SU-DHL-6 (cell line): ENCODE measurements around the gene SIK2.

Experiments
- H2AFZ ChIP-seq: fragments of 200-600 bp; sonication (generic); 2 replicates; pipeline ENCODE4 v1.6.1; 2014; ENCODE audit warnings: low read depth, mild to moderate bottlenecking, moderate library complexity, mixed read lengths, antibody characterized with exemption, low read length; ENCODE audit not compliant: severe bottlenecking
- H3F3A ChIP-seq: fragments of 200-600 bp; shearing (Covaris generic); 2 replicates; pipeline ENCODE4 v1.6.0; 2016; ENCODE audit warnings: antibody characterized with exemption, mild to moderate bottlenecking; ENCODE audit not compliant: insufficient read depth
- H3K27ac ChIP-seq: fragments of 200-600 bp; sonication (generic); 2 replicates; pipeline ENCODE4 v1.5.1; 2016; ENCODE audit warnings: low read depth, mild to moderate bottlenecking, low read length, moderate library complexity, mixed read lengths
- H3K27me3 ChIP-seq: fragments of 200-600 bp; sonication (generic), shearing (Covaris generic); 2 replicates; pipeline ENCODE4 v1.6.0; 2014; ENCODE audit warnings: mild to moderate bottlenecking, low read length
- H3K36me3 ChIP-seq: fragments of 200-600 bp; sonication (generic); 2 replicates; pipeline ENCODE4 v1.6.1; 2014; ENCODE audit warnings: mild to moderate bottlenecking, low read length, mixed read lengths
- H3K4me2 ChIP-seq: fragments of 300-600, 200-600 bp; shearing (Covaris generic), sonication (generic); 2 replicates; pipeline ENCODE4 v1.6.0; 2014; ENCODE audit warnings: low read length, low read depth, mild to moderate bottlenecking; ENCODE audit not compliant: poor library complexity, severe bottlenecking
- H3K4me3 ChIP-seq: fragments of 200-600 bp; sonication (generic); 2 replicates; pipeline ENCODE4 v1.5.1; 2014; ENCODE audit warnings: antibody characterized with exemption, low read length, mild to moderate bottlenecking, mixed read lengths; ENCODE audit not compliant: insufficient read depth, poor library complexity, severe bottlenecking
- H3K79me2 ChIP-seq: fragments of 200-600 bp; sonication (generic); 2 replicates; pipeline ENCODE4 v1.6.1; 2014; ENCODE audit warnings: mild to moderate bottlenecking, low read length, moderate library complexity; ENCODE audit not compliant: insufficient read depth
- H3K9ac ChIP-seq: fragments of 200-600 bp; sonication (generic); 2 replicates; pipeline ENCODE4 v1.7.0; 2014; ENCODE audit warnings: mild to moderate bottlenecking, low read length
- H3K9me2 ChIP-seq: fragments of 200-600 bp; sonication (generic); replicated peaks from 2 replicates; pipeline ENCODE4 v1.6.1; 2014; ENCODE audit warnings: low read length; ENCODE audit not compliant: insufficient read depth
- H3K9me3 ChIP-seq: fragments of 200-600 bp; sonication (generic); 2 replicates; pipeline ENCODE4 v1.6.1; 2014; ENCODE audit warnings: low read length, mixed read lengths; ENCODE audit not compliant: insufficient read depth
- H4K20me1 ChIP-seq: fragments of 200-600 bp; sonication (generic); 2 replicates; pipeline ENCODE4 v1.6.1; 2014; ENCODE audit warnings: low read depth, mild to moderate bottlenecking, antibody characterized with exemption, low read length, moderate library complexity, mixed read lengths
- CTCF ChIP-seq: fragments of 200-600 bp; sonication (generic); IDR thresholded peaks from one replicate; pipeline ENCODE4 v1.5.1; 2017; ENCODE audit warnings: antibody characterized with exemption, mild to moderate bottlenecking, low read length, moderate library complexity; ENCODE audit not compliant: insufficient read depth, poor library complexity, severe bottlenecking
- EZH2phosphoT487 ChIP-seq: fragments of 200-600 bp; sonication (generic), shearing (Covaris generic); conservative IDR thresholded peaks from 2 replicates; pipeline ENCODE4 v1.6.1; 2018; ENCODE audit warnings: mild to moderate bottlenecking, antibody characterized with exemption, low read length, moderate library complexity, mixed read lengths

SIK2 gene

GRCh38 chr11:111707039-111707690 lies 104.9 kb downstream of the SIK2 start:
- Histone ChIP-seq H3K36me3 (no peaks in the 10 kb centered on the region), H3K27me3 (no peaks in the 10 kb centered on the region), H3F3A (no peaks in the 10 kb centered on the region), H3K9me2 (no peaks in the 10 kb centered on the region), H3K4me2 (no peak overlapping the region), H2AFZ (no peak overlapping the region), H3K4me3 (no peak overlapping the region), H3K9me3 (no peaks in the 10 kb centered on the region), H3K79me2 (no peaks in the 10 kb centered on the region), H4K20me1 (no peaks in the 10 kb centered on the region), H3K9ac (no peak overlapping the region), H3K27ac (no peak overlapping the region)
- TF ChIP-seq EZH2phosphoT487 (no peak), CTCF (no peak)

DNA sequence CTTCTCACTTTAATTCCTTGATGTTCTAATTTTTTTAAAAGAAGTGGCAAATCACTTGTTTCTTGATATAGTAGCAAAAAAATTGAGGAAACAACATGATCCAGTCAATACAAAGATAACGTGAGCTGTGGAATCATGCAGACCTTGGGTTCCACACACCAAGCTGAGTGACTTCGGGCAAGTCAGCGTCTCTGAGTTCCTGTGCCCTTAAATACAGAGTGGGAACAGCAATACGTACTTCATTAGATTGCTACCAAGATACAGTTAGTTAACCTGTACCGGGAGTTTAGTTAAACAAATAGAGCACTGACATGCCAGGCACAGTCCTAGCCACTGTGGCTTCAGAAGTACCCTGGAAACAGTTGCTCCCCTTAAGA lies 105.4 kb downstream of the SIK2 start:
- H3K27me3 ChIP-seq, result no peaks in the 10 kb centered on the region
- H3K27ac ChIP-seq, result no peak overlapping the region
- H4K20me1 ChIP-seq, result no peaks in the 10 kb centered on the region
- no peaks in the 10 kb centered on the region for H3K9me3 ChIP-seq
- H3K36me3 ChIP-seq, result no peaks in the 10 kb centered on the region
- H3K9me2 ChIP-seq, result no peaks in the 10 kb centered on the region
- TF ChIP-seq EZH2phosphoT487, result no peak
- no peak for TF ChIP-seq CTCF
- H3K79me2 ChIP-seq, result no peaks in the 10 kb centered on the region
- no peak overlapping the region for H3K4me3 ChIP-seq
- no peak overlapping the region for H2AFZ ChIP-seq
- no peak overlapping the region for H3K9ac ChIP-seq
- no peak overlapping the region for H3K4me2 ChIP-seq
- H3F3A ChIP-seq, result no peaks in the 10 kb centered on the region

DNA sequence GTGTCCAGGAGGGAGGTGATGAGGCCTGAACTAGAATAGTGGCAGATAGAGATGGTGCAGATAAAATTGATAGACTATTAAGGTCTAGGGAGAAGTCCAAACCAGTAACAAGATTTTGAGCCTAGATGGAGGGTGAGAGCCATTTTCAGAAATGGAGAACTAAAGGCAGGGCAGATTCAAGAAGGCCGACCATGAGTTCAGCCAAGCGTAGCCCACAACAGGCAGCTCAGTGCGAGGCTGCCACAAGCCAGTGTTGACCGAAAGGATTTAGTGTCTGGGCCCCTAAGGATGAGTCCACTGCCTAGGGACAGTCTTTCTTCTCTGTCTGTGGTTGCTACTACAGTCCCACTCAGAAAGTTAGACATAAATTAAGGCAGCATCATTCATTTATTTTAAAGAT lies 112.3 kb downstream of the SIK2 start:
- Histone ChIP-seq H3K27ac (no peak overlapping the region), H3K4me3 (no peak overlapping the region), H3K27me3 (no peaks in the 10 kb centered on the region), H3K9me3 (no peaks in the 10 kb centered on the region), H3K79me2 (no peaks in the 10 kb centered on the region), H2AFZ (no peak overlapping the region), H3K9ac (no peak overlapping the region), H3K36me3 (no peaks in the 10 kb centered on the region), H3F3A (no peaks in the 10 kb centered on the region), H3K9me2 (no peaks in the 10 kb centered on the region), H4K20me1 (no peaks in the 10 kb centered on the region), H3K4me2 (no peak overlapping the region)
- no peak for TF ChIP-seq CTCF
- no peak for TF ChIP-seq EZH2phosphoT487
